Activated naive CD8-positive, alpha-beta T cell treated with anti-CD3 and anti-CD28 coated beads, Interleukin-2, amount 50 U/mL, for 24 hours (primary cell): ENCODE measurements around the gene DGKG.

Source experiments
- ATAC-seq: fragments of 150-1000 bp; cut with Tn5 transposase; one replicate; pipeline ENCODE4 v1.10.0; 2021
- DNase-seq: peaks from one replicate; pipeline ENCODE4 v3.0.0; 2021
- H3K27ac Mint-ChIP-seq: one replicate; pipeline ENCODE4 v1.8.0; 2021; ENCODE audit warnings: mild to moderate bottlenecking, mixed read lengths
- H3K27me3 Mint-ChIP-seq: one replicate; pipeline ENCODE4 v1.8.0; 2021; ENCODE audit warnings: mixed read lengths
- H3K36me3 Mint-ChIP-seq: one replicate; pipeline ENCODE4 v1.8.0; 2021; ENCODE audit warnings: low read depth, mixed read lengths
- H3K4me1 Mint-ChIP-seq: one replicate; pipeline ENCODE4 v1.8.0; 2021; ENCODE audit warnings: mixed read lengths
- H3K4me3 Mint-ChIP-seq: one replicate; pipeline ENCODE4 v1.8.0; 2021; ENCODE audit warnings: mild to moderate bottlenecking, moderate library complexity, mixed read lengths
- H3K9me3 Mint-ChIP-seq: one replicate; pipeline ENCODE4 v1.8.0; 2021; ENCODE audit warnings: mixed read lengths

DGKG gene

GRCh38 chr3:186361762-186362536 is at the start of gene DGKG:
DGKG (minus strand) TSS chr3:186362234; CDS start chr3:186320459, 41,775 bp downstream.
- DNase-seq (peak; percentile 27), ATAC-seq (peak; percentile 60)
- H3K27me3 Mint-ChIP-seq, result peaks cover 67% of the 10 kb centered on the region
- H3K4me3 Mint-ChIP-seq, result peak within 1 kb of the TSS; percentile 65
- peaks cover 18% of the 10 kb centered on the region for H3K4me1 Mint-ChIP-seq
- no peak within 1 kb of the TSS for H3K27ac Mint-ChIP-seq
- H3K9me3 Mint-ChIP-seq, result no peaks in the 10 kb centered on the region
- H3K36me3 Mint-ChIP-seq, result no peaks in the 10 kb centered on the region

- H3K36me3 Mint-ChIP-seq, result no peaks in the 10 kb centered on the region
- no peak overlapping the region for H3K27ac Mint-ChIP-seq
- H3K9me3 Mint-ChIP-seq, result no peaks in the 10 kb centered on the region
- peaks cover 35% of the 10 kb centered on the region for H3K27me3 Mint-ChIP-seq
- ATAC-seq (no peak), DNase-seq (no peak)
- no peak overlapping the region for H3K4me3 Mint-ChIP-seq
- H3K4me1 Mint-ChIP-seq, result peaks cover 36% of the 10 kb centered on the region
Observed at GRCh38 chr3:186411089-186411488, 49.1 kb upstream of the DGKG start.

DNA sequence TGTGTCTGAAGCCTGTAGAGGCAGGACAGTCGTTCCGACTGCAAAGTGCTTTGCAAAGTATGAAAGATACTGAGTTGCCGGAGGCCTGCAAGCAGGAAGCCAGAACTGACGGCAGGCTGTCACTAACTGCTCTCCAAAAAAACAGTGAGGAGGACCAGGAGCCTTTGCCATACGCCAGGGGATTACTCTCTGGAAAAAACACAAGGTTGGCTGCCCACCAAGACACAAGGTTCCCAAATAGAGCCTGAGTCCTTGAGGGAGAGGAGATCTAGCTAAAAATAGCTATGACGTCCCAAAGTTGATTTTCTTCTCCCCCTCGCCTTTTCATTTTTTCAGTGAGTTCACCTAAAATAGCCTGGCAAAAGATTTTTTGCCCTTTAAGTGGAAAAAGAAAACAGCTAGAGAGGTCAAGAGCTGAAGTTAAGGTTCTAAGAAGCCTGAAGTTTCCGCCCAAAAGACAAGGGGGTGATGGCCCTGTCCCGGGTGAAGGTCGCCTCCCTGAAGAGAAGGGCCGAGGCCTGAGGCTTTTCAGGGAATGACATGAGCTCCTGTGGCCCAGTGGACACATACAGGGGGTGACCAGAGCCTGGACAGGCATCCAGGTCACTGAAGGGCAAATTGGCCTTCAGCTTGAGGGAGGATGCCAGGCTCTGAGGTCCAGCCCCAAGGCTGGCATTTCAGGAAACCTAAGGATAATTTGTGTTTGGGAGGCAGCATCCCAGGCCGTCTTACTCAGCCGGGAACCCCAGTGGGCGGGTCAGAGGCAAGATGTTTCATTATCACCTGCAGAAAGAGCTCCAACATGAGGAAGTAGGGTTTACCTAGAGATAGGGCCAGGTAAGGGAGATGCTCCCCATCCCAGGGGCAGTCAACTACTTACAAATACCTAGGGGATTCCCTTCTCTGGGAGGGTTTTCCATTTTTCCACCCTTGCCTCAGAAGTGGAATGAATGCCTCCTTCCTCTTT is 44.9 kb upstream of the DGKG start:
- H3K27ac Mint-ChIP-seq, result no peak overlapping the region
- peaks cover 11% of the 10 kb centered on the region for H3K27me3 Mint-ChIP-seq
- H3K9me3 Mint-ChIP-seq, result no peaks in the 10 kb centered on the region
- no peak overlapping the region for H3K4me3 Mint-ChIP-seq
- ATAC-seq (no peak), DNase-seq (no peak)
- H3K36me3 Mint-ChIP-seq, result no peaks in the 10 kb centered on the region
- peaks cover 13% of the 10 kb centered on the region for H3K4me1 Mint-ChIP-seq

- Mint-ChIP-seq H3K4me1 (peaks cover 7% of the 10 kb centered on the region), H3K9me3 (no peaks in the 10 kb centered on the region)
- ATAC-seq, result no peak
Observed at GRCh38 chr3:186401556-186401955, 39.5 kb upstream of the DGKG start.

DNA sequence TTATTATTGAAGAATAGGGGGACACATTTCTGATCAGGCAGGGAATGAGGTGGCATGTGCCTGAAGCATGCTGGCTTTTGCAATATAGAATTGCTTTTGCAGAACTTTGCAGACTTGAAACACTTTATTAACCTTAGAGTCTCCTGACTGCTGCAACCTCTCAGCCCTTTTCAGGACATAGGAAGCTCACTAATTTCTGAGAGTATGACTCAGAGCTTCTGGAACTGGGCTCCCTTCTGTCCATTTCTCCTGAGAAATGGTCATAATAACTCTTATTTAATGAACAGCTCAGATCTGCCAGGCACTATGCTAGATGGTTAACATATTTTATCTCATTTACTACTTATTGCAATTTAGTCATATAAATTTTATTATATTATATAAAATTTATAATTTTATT is 38.6 kb upstream of the DGKG start:
- H3K36me3 Mint-ChIP-seq, result no peaks in the 10 kb centered on the region
- no peak overlapping the region for H3K27ac Mint-ChIP-seq
- H3K4me3 Mint-ChIP-seq, result no peak overlapping the region
- no peak for ATAC-seq
- H3K27me3 Mint-ChIP-seq, result peaks cover 2% of the 10 kb centered on the region
- H3K9me3 Mint-ChIP-seq, result no peaks in the 10 kb centered on the region
- DNase-seq, result no peak
- H3K4me1 Mint-ChIP-seq, result peaks cover 7% of the 10 kb centered on the region

More at GRCh38 chr3:186401556-186401955, 39.5 kb upstream of the DGKG start:
- Mint-ChIP-seq H3K4me3 (no peak overlapping the region), H3K27me3 (peaks cover 2% of the 10 kb centered on the region), H3K36me3 (no peaks in the 10 kb centered on the region), H3K27ac (no peak overlapping the region)
- no peak for DNase-seq

DNA sequence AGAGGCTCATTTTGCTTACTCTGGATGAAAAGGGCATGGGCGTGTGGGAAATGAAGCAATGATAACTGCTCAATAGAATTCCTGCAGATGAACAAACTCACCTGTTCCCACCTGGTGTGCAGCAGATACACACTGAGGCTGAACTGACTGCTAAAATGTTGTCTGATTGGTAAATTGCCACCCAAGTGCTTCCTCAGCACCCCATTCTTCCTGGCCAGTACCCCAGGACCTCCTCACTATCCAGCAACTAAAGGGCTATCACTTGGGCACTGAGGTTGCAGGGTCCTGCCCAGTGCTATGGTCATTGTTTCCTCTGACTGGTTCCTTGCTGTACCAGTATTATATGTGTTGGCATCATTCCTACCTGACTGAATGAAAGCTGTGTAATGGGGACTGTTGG is 38.0 kb upstream of the DGKG start:
- Mint-ChIP-seq H3K4me3 (no peak overlapping the region), H3K9me3 (peaks cover under 1% of the 10 kb centered on the region), H3K4me1 (peaks cover 7% of the 10 kb centered on the region), H3K36me3 (peaks cover under 1% of the 10 kb centered on the region), H3K27me3 (peaks cover 3% of the 10 kb centered on the region), H3K27ac (no peak overlapping the region)
- ATAC-seq, result no peak
- DNase-seq, result no peak

- ATAC-seq (no peak), DNase-seq (no peak)
- no peaks in the 10 kb centered on the region for H3K4me1 Mint-ChIP-seq
- H3K27ac Mint-ChIP-seq, result no peak overlapping the region
- peaks cover 9% of the 10 kb centered on the region for H3K9me3 Mint-ChIP-seq
- no peak overlapping the region for H3K4me3 Mint-ChIP-seq
- peaks cover 2% of the 10 kb centered on the region for H3K36me3 Mint-ChIP-seq
- H3K27me3 Mint-ChIP-seq, result peaks cover 9% of the 10 kb centered on the region
Observed at GRCh38 chr3:186394566-186395217, 32.7 kb upstream of the DGKG start.

DNA sequence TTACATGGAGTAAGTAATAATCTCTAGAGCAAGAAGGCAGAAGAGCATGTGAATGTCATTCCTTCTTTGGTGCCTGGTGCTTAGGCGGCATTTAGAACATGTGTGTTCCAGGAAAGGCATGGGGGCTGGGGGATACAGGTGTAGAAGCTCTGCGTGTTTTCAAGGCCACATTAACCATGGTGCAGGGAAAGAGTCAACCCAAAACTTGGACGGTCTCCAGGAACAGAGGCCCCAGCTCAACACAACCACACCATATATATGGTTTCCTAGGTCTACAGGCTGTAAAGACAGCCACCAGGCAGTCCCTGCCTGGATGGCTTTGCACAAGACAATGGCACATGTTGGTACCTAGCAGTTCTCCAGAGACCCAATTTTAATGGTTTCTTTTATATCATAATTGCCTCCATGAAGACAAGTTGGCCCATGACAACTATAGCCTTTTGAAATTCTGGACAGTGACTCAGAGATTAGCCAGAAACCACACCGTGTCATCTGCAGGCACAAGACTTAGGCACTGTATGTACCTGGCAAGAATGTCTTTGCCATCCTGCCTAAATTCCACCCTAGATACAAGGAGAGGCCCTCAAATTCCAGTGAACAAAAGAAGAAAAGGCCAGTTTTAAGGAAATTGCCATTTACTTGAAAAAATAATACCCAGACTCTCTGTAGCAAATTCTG is 25.0 kb upstream of the DGKG start:
- Mint-ChIP-seq H3K27ac (no peak overlapping the region), H3K4me3 (no peak overlapping the region), H3K36me3 (no peaks in the 10 kb centered on the region), H3K4me1 (peaks cover 11% of the 10 kb centered on the region), H3K27me3 (peaks cover 6% of the 10 kb centered on the region), H3K9me3 (peaks cover 4% of the 10 kb centered on the region)
- no peak for ATAC-seq
- DNase-seq, result no peak

DNA sequence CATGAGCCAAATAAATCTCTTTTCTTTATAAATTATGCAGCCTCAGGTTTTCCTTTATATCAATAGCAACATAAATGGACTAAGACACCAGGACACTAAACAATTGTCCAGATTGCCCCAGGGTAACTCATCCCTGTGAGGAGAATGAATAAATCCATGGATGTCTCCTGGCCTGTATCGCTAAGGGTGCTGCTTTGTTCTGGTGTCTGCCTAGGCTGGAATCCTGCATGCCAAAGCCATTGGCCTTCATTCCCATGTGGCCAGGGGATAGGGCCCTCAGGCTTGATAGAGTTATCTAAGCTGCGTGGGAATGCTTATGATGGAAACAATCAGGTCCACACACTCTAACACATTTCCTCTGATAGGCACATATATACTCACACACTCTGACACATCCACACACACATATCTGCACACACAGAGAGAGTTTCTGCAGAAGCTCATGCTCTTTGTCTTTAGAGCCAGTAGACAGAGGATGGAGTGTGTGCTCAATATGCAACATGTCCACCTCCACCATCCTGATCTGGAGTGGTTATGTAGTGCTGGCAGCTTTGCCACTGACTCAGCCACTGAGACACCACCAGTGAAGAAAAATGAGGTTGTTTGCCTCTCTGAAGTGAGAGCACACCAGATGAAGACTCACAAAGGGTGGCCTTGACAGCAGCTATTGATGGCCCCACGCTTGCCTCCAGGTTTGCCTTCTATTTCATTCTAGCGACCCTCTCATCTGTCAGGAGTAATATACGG is 24.0 kb upstream of the DGKG start:
- peaks cover 20% of the 10 kb centered on the region for H3K4me1 Mint-ChIP-seq
- ATAC-seq (no peak), DNase-seq (no peak)
- no peaks in the 10 kb centered on the region for H3K36me3 Mint-ChIP-seq
- H3K27me3 Mint-ChIP-seq, result peaks cover 6% of the 10 kb centered on the region
- no peak overlapping the region for H3K27ac Mint-ChIP-seq
- no peak overlapping the region for H3K4me3 Mint-ChIP-seq
- H3K9me3 Mint-ChIP-seq, result peaks cover 4% of the 10 kb centered on the region

- H3K4me1 Mint-ChIP-seq, result peaks cover 29% of the 10 kb centered on the region
- peaks cover 2% of the 10 kb centered on the region for H3K36me3 Mint-ChIP-seq
- peaks cover 9% of the 10 kb centered on the region for H3K9me3 Mint-ChIP-seq
- no peak for ATAC-seq
- H3K27me3 Mint-ChIP-seq, result peaks cover 10% of the 10 kb centered on the region
- H3K27ac Mint-ChIP-seq, result no peak overlapping the region
- no peak for DNase-seq
- H3K4me3 Mint-ChIP-seq, result no peak overlapping the region
Observed at GRCh38 chr3:186383026-186383993, 21.3 kb upstream of the DGKG start.

DNA sequence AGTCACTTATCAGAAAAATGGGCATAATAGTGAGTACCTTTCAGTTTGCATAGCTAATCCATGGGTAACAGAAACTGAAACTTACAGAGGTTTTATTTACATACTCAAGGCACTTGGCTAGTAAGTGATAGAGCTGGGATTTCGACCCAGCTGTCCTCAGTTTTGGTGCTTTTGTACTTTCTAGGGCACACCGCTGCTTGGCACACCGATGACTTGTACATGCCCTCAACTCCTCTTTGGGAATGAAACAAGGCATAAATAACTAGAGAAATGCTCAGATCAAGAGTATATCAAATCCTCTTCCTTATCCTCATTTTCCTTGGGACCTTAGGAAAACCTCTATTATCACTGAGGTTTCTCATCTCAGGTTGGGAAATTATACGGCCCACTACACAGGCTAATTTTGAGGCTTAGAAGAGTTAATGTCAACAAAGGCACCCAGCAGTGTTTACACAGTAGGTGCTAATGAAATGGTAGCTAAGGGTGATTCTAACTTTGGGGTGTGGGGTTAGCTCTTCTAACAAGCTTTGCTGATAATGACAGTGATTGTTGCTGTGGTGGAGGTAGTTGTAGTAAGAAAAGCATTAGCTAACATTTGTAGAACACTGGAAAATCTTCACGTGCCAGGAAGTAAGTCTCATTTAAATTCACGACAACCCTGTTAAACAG is 20.3 kb upstream of the DGKG start:
- H3K27ac Mint-ChIP-seq, result no peak overlapping the region
- ATAC-seq, result no peak
- H3K4me3 Mint-ChIP-seq, result no peak overlapping the region
- H3K36me3 Mint-ChIP-seq, result peaks cover 2% of the 10 kb centered on the region
- peaks cover 14% of the 10 kb centered on the region for H3K27me3 Mint-ChIP-seq
- DNase-seq, result no peak
- peaks cover 10% of the 10 kb centered on the region for H3K9me3 Mint-ChIP-seq
- H3K4me1 Mint-ChIP-seq, result peaks cover 29% of the 10 kb centered on the region

- no peak overlapping the region for H3K27ac Mint-ChIP-seq
- peaks cover 10% of the 10 kb centered on the region for H3K9me3 Mint-ChIP-seq
- peaks cover 2% of the 10 kb centered on the region for H3K36me3 Mint-ChIP-seq
- DNase-seq, result no peak
- H3K4me1 Mint-ChIP-seq, result peaks cover 27% of the 10 kb centered on the region
- H3K27me3 Mint-ChIP-seq, result peaks cover 17% of the 10 kb centered on the region
- ATAC-seq, result no peak
- no peak overlapping the region for H3K4me3 Mint-ChIP-seq
Observed at GRCh38 chr3:186381424-186382216, 19.6 kb upstream of the DGKG start.
